HG03520 (cell line): ENCODE data around the gene ANKRD17.
A peak's percentile ranks its signal among the peaks of the same experiment; 100 is the strongest.
"Not testable (repeated sequence)": the region's sequence is repeated elsewhere in the genome, so short reads cannot be mapped to it uniquely, and the experiment has no call there.

Experiments
- ATAC-seq: cut with Tn5 transposase; IDR thresholded peaks from one replicate; pipeline ENCODE4 v1.9.1; 2021; ENCODE audit warnings: mild to moderate bottlenecking, moderate library complexity; ENCODE audit not compliant: unreplicated experiment

The ANKRD17 gene

GRCh38 chr4:73258686-73259570 lies at the start of gene ANKRD17:
ANKRD17 (minus strand) TSS chr4:73258798; CDS start chr4:73258668, 130 bp downstream.
- ATAC-seq = peak; percentile 75

GRCh38 chr4:73308286-73308685 lies 49.7 kb upstream of the ANKRD17 start:
- ATAC-seq = no peak

- no peak for ATAC-seq
Observed at GRCh38 chr4:73303711-73304110, 45.1 kb upstream of the ANKRD17 start.

DNA sequence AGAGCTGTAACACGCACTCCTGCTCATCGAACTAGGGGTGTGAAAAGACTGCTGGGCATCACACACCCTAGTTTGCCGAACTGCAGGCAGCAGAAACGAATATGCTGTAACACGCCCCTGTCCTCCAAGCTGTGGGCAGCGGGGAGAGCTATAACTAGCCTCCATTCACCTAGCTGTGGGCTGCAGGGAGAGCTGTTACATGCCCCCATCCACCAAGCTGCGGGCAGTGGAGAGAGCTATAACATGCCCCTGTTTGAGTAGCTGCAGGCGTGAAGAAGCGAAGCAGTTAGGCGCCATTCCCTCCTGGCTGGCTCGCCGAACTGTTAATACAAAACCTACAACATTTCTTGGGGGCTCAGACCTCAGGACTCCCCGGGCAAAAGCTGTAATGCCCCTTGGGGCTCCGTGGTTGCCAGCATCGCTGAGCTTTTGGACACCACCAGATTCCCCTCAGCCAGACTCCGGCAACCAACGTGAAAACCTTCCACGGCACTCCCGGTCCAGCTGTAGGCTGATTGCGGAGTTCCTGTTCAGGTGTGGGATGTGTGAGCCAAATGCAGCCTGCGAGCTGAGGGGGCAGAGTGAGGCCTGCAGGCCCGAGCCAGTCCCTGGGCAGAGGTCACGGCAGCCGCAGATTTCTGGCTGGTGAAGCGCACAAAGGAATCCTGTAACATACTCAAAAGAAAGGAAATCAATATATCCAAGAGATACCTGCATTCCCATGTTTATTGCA lies 41.1 kb upstream of the ANKRD17 start:
- ATAC-seq = no peak

GRCh38 chr4:73292661-73293060 lies 34.1 kb upstream of the ANKRD17 start:
- not testable (repeated sequence) for ATAC-seq

GRCh38 chr4:73281982-73282381 lies 23.4 kb upstream of the ANKRD17 start:
- ATAC-seq = no peak

DNA sequence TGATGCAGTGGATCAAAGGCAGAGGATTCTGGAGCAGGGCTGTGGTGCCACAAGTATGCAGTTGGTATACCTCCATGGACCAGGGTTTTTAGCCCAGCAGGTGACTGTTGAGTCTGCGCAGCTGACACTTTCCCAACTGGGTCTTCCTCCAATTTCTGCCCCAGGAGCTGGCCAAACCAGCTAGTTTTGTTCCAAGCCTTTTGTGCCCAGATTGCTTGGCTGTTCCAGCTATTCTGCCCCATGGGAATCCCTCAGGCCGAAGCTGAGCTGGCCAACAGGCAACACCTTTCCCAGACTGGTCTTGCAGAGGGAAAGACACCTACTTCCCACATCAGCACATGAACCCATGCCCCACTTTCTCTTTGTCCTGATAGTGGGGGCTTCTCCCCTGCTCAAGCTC lies 22.8 kb upstream of the ANKRD17 start:
- no peak for ATAC-seq

GRCh38 chr4:73277201-73277600 lies 18.6 kb upstream of the ANKRD17 start:
- ATAC-seq = no peak

GRCh38 chr4:73275318-73275654 lies 16.7 kb upstream of the ANKRD17 start:
- no peak for ATAC-seq

DNA sequence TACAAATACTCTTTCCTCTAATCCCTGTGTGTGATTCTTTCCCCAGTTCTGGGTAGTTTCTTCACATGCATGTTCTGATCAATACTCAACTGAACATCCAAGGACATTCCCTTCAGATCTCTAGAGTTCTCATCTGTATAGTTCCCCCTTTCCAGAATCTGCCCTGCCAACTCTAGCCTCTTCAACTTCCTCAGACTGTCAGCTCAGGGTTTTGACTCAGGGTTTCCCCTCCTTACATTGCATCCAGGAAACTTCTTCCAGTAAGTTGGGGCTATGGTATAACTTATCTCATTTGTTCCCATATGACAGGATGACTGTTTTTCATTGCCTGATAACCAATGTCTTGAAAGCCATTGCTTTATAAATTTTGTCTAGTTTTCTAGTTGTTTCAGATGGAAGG lies 14.2 kb upstream of the ANKRD17 start:
- no peak for ATAC-seq

- no peak for ATAC-seq
Observed at GRCh38 chr4:73267050-73267449, 8.5 kb upstream of the ANKRD17 start.

DNA sequence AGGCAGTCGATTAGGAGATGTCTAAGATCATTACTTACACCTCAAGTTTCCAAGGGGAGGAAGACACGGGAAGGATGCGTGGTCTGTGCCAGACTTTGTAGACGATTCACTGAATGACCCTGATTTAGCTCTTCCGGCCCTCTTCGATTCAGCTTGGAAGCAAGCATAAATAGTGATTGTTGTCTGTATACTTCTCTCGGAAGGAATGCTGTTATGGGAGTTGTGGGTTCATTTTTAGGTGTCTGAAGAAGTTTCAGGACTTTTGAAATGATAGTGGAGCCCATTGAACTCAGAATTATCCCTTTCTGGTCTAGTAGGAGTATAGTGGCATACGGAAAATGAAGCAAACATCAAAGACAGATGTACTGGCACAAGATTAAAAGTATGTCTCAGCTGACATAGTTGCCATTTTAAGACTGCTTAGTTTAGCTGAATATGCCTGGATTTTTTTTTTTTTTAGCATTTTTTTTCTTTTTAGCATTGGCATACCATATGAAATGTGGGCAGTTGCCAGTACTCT lies 1.0 kb upstream of the ANKRD17 start:
- ATAC-seq = peak; percentile 4

GRCh38 chr4:73258436-73258685 lies 237 bp downstream of the ANKRD17 start:
- peak; percentile 25 for ATAC-seq

GRCh38 chr4:73257651-73258435 lies 755 bp downstream of the ANKRD17 start:
- ATAC-seq = no peak

DNA sequence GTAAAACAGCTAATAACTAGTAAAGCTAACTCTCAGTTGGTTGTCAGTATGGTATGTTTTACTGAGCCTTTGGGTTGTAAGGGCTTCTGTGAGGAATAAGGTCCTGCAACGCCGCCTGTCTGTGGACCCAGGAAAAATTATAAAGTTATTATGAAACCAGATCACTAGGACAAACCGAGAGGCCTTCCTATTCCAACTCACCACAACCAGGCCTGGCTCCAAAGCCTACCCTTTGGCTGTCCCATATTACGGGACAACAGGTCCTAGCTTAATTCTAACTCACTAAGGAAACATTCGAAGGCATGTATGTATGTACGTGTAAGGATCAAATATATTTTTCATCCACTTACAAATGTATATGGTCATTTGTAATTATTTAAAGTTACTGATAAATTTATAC lies 1.4 kb downstream of the ANKRD17 start:
- no peak for ATAC-seq

GRCh38 chr4:73255847-73256246 lies 2.8 kb downstream of the ANKRD17 start:
- not testable (repeated sequence) for ATAC-seq

DNA sequence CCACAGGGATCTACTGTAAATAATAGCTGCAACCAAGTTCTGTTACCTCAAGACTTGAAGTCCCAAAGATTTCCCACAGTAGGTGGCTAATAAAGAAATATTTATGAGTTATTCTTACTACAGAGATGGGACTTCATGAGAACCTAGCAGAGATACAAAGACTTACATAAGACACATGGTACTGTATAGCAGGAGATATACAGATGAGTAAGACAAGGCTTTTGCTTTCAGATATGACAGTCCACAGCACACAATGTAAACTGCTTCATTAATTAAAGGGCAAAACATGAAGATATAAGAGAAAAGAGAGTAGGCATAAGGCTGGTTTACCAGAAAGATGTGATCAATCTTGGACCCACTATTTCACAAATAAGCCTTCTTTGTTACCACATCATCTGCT lies 6.6 kb downstream of the ANKRD17 start:
- no peak for ATAC-seq

DNA sequence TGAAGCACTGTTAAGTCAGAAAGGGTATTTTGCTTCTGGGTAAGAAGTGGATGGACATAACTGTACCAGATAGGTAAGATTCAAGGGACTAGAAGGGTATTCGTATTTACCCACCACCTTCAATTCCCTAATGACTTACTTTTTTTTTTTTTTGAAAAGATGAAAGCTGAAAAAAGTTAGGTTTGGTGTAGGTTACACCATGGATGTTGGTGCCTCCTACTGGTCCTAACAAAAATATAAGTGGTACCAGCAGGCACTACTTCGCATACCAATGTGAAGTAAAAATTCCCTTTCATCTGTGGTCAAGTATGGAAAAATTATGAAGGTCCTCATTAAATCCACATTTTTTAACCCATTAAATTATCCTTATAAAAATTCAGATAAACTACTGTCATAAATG lies 7.2 kb downstream of the ANKRD17 start:
- no peak for ATAC-seq

DNA sequence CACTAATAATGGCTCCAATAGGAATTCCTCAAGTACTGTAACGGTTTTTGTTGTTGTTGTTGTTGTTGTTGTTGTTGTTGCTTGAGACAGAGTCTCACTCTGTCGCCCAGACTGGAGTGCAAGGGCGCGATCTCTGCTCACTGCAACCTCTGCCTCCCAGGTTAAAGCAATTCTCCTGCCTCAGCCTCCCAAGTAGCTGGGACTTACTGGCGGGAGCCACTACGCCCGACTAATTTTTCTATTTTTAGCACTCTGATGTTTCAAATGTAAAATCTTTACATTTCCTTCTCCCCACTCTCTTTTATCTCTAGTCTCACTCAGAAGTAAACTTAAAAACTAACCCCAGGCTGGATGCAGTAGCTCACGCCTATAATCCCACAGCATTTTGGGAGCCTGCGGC lies 8.0 kb downstream of the ANKRD17 start:
- ATAC-seq = no peak

GRCh38 chr4:73248821-73249220 lies 9.8 kb downstream of the ANKRD17 start:
- ATAC-seq = no peak

- ATAC-seq = no peak
Observed at GRCh38 chr4:73248416-73248815, 10.2 kb downstream of the ANKRD17 start.

DNA sequence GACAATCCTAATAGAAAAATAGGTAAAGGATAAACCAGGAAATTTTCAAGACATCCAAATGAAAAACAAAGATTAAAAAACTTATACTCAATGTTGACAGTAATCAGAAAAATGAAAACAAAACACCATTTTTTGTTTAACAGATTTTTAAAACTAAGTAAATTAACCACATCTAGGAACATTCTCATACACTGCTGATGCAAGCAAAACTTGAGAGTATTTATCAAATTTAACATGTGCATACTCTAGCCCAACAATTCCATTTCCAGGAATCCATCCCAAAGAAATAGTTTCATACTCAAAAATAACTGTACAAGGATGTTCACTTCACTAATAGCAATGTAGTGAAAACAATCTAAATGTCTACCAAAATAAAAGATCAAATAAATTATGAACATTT lies 11.5 kb downstream of the ANKRD17 start:
- ATAC-seq = no peak
